Stimulated activated CD4-positive, alpha-beta T cell treated with anti-CD3 and anti-CD28 coated beads, Interleukin-12 subunit alpha, Interleukin-12 subunit beta, amount 100 ng/mL, for 24 hours (primary cell): ENCODE measurements around the gene ARID5B.

Source experiments
- DNase-seq, 2 experiments: peaks; one replicate each; pipeline ENCODE4 v3.0.0-alpha.2; 2020; ENCODE audit warnings: low read depth in 2 of 2

ARID5B gene

DNA sequence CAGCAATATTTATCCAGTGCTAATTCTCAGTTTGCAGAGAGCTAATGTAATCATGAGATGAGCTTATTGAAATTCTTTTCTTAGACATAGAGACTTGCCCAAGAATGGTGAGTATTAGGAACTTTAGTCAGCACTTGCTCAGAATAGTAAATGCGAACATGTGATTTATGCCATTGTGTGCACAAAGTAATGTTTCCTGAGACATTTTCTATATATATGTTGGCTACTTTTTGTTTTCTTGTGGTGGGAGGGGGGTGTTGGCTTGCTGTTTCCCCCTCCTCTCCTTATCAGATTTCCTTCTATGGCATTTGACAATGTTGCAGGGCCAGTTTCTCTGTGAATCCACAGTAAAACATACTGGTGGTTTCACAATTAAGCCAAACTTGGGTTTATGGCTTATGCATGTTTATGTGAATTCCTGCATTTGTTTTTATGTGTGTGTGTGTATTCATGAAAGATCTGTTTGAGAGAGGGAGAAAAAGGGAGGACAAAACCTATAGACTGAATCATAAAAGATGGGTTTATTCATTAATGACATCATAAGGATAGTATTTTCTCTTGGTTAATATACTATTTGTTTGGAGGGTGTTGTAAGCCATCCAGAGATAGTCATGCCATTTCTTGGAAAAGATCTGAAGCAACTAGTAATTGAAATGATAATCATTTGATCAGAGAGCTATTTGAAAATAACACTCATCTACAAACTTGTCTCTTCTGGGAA is 36.3 kb downstream of the ARID5B start:
- no peak for DNase-seq

DNA sequence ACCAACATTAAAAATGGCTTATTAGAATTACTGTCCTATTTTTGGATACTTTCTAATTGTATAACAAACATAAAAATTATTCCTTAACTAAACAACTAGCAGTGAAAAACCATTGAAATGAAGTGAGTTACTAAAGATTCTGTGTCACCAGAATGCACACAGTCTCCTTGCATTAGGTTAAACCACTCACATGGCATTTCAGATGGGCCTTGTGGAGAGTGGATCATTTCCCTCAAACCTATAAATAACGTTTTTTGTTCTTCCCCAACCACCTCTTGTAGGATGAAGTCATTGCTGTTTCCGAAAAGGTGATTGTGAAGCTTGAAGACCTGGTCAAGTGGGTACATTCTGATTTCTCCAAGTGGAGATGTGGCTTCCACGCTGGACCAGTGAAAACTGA is 38.4 kb downstream of the ARID5B start:
- DNase-seq: no peak

GRCh38 chr10:61941202-61941681 is 39.7 kb downstream of the ARID5B start:
- DNase-seq: no peak

DNA sequence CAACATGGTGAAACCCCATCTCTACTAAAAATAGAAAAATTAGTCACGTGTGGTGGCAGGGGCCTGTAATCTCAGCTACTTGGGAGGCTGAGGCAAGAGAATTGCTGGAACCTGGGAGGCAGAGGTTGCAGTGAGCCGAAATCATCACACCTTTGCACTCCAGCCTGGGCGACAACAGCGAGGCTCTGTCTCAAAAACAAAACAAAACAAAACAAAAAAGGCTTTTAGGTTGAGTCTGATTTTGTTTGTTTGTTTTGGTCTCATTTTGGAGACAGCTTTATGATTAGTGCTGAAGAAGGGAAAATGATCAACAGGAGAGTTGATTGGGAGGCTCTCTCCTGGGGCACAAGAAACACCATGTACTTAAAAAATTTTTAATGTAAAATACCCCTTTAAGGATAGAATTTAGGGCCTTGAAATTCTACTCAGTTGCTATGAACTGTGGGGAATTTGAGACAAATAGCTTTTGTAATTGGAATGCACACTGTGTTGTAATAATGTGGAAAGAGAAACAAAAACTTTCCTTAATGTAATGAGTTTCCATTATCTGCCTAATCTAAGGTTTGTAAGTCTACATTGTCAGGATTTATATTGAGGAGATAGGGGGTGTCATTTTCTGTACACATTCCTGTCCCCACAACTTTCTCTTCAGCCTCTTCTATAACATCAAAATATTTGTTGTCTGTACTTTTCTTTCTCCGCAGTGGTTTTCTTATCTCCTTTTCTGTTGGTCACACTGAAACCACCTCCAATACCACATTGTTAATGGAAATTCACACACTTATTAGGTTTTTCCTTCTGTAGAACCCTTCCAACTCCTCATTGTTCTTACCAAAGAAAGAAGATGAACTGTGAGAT is 41.3 kb downstream of the ARID5B start:
- no peak for DNase-seq

DNA sequence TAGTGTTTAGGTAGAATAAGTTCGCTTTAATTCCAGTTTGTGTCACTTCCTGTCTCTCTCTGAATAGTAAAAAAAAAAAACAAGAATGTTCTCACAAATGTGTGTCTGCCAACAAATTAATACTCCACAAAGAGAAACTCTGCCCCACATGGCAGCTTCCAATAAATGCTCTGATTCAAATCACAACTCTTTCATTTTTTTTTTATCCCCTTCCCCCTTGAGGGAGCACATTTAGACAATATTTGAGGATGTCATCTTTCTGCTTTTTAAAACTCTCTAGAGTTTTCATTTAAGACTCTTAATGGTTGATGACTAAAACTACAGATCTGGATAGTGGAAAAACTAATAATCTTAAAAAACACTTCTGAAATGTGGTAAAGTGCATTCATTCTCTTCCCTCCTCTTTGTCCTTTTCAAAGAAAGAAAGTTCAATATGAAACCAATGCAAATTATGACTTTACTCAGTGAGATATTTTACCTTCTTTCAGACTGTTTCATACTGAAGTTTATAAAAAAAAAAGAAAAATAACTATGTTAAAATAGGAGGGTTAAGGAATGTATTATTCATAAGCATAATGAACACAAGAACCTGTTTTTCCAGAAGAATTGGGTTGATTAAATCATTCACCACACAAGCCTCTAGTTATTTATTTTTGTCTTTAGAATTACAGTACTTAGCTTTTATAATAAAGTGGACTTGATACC is 42.3 kb downstream of the ARID5B start:
- DNase-seq: no peak

GRCh38 chr10:61944410-61945147 is 43.1 kb downstream of the ARID5B start:
- no peak for DNase-seq

GRCh38 chr10:61949687-61950086 is 48.2 kb downstream of the ARID5B start:
- DNase-seq: no peak

DNA sequence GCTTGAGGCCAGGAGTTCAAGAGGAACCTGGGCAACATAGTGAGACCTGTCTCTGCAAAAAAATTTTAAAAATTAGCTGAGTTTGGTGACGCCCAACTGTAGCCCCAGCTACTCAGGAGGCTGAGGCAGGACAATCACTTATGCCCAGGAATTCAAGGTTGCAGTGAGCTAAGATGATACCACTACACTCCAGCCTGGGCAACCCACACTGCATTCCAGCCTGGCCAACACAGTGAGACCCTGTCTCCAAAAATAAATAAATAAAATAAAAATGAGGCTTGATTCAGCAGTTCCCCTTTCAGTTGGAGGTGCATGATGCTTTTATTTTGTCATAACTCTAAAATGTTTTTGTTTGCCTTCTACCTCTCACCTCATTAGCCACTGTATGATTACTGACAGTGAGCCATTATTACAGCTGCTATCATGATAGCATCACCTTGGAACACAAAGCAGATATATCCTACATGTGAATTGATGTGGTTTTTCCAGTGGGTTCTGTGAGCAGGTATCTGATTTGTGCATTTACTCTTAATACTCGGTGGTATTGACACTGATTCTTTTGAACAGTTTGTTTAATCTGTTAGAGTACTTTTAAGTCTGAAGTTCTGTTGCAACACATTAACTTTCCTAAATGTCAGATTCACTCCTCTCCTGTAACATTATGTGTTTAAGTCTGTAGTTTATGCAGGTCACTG is 49.1 kb downstream of the ARID5B start:
- DNase-seq: no peak

DNA sequence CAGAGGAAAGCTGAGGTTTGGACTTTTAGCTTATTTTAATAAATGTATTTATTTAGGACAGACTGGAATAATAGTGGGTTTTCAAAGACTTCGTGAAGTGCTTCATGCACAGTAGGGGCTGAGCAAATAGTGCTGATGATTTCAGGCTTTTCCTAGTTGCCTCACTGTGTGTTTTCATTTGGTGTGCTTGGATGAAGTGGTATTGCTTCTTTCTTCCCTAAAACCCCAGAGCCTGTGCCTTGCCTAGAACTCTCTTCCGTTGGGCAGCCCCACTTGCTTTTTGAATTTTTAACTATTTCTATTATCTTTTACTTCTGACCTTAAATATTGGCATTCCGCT is 49.6 kb downstream of the ARID5B start:
- no peak for DNase-seq

DNA sequence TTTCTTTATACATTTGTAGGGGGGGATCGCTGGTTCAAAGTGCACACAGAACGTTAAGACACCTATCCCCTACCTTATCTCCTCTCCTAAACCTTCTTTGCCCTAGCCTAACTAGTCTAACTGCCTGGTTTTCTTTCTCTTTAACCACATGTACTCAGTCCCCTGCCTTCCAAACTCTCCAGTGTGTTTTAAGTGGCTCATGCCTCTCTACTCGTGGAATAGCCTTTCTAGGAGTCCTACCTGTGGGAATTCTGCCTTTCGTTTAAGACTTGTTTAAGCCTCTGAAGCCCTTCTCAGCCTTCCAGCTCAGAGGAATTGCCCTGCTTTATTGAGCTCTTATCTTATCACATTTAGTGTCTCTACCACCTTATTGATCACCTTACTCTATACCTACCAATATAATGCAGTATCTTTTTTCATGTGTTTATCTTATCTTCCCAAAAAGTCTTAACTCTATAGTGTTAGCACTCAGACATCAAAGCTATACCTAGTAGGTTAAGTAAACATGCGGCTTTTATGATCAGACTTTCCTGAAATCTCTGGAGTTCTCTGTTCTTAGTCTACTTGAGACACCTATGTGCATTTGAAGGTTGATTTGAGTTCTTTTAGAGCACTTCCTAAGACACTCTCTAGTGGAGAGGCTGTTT is 50.7 kb downstream of the ARID5B start:
- no peak for DNase-seq

DNA sequence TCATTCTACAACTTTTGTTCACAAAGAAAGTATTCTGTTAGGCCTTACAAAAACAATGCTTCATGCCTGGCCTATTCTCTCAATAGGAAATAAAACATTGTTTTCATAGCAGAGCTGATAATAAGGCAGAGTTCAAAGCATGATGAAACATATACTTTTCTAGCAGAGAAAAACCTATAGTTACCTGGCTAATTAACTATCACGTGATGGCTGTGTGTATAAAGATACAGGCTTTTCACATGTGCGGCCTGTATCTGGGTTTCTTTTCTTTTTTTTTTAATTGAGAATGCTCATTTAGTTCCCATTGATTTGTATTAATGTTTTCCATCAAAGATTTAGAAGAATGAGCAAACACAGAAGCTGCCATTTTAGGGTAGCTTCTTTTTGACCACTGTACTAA is 51.7 kb downstream of the ARID5B start:
- DNase-seq: no peak

DNA sequence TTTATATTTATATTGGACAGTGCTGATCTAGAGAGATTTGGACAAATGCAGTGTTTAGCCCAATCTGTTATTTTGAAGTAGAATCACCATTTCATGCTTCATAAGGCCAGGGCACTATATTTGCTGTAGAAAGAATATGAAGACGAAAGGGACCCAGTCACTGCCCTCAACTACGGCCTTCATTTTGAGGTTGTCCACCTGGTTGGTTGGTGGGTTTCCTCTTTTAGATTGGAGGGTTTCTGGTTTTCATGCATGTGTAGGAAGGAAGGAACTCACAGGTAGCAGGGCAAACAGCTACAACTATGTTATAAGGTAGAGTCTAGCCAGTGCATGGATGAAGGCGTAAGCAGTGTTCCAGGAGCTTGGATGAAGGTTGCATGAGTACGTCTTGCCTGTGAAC is 56.3 kb downstream of the ARID5B start:
- DNase-seq: no peak

DNA sequence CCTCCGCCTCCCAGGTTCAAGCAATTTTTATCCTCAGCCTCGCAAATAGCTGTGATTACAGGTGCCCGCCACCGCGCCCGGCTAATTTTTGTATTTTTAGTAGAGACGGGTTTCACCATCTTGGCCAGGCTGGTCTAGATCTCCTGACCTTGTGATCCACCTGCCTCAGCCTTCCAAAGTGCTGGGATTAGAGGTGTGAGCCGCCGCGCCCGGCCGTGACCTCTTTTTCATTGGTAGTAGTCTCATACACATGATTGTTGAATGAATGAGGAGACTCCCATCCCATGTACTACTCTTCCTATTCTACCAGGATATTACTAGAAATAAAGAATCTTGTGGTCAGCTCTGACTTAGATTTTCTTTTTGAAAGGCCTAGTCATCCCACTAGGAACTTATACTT is 56.8 kb downstream of the ARID5B start:
- no peak for DNase-seq

GRCh38 chr10:61958805-61959204 is 57.3 kb downstream of the ARID5B start:
- DNase-seq: no peak

GRCh38 chr10:61959814-61960213 is 58.3 kb downstream of the ARID5B start:
- no peak for DNase-seq

DNA sequence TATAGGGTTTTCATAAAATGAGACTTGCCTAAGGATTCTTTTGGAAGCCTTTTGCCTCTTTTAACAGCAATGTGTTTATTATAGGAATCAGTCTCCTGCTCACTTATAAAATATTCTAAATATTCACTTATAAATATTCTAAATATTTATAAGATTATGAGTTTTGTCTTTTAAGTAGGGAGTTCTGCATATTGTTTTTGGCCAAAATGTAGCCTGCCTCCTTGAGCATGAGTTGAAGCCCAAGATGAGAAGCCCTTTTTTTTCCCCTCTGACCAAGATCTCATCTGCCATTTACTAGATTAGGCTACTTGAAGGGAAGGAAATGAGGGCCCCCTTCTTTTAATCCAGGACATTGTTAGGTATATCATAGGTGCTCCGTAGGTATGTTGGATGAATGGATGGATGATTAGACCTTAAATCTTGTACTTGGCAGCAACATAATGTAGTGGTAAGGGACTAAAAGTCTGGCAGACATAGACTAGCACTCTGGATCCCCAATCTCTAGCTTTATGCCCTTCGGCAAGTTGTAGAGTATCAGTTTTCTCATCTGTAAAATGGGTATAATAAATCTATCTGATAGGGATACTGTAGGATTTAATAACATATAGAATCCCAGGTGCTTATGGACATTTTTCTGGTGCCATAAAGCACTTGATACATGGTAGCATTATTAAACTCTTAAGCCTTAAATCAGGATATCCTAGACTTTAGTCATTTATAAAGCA is 59.1 kb downstream of the ARID5B start:
- DNase-seq: no peak

DNA sequence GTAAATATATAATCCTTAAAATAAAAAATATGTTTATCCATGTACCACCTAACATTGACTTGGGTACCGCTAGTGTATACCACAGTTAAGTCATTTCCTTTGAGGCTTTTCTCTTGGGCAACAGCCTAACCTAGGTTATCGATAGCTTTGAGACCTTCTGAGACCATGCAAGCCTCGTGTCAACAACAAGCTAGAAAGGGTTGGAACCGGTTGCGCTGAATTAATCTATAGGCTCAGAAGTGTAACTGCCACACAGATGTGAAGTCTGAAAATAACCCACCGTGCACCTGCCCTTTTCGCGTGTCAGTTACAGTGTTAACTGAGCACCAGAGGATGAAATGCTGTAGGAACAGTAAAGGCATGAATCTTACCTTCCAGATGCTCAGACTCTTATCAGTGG is 59.8 kb downstream of the ARID5B start:
- DNase-seq: no peak

DNA sequence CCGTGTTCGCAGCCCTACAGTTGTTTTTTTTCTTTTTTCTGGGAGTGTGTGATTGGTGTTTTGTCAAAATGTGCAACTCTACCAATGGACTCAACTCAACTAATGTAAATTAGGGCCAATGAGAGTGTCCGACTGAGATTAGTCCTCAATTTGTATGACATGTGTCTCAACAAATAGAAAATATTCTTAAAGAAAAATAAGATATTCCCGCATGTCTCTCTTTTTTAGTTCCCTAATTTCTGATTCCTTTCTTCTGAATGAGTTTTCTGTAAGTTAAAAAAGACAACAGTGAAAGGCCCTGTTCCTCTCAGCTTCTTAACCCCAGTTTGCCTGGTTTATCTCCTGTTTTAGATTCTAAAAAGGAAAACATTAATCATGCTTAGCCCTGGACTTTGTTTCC is 61.5 kb downstream of the ARID5B start:
- DNase-seq: no peak

- no peak for DNase-seq
Measured at GRCh38 chr10:61963669-61964058, 62.2 kb downstream of the ARID5B start.

DNA sequence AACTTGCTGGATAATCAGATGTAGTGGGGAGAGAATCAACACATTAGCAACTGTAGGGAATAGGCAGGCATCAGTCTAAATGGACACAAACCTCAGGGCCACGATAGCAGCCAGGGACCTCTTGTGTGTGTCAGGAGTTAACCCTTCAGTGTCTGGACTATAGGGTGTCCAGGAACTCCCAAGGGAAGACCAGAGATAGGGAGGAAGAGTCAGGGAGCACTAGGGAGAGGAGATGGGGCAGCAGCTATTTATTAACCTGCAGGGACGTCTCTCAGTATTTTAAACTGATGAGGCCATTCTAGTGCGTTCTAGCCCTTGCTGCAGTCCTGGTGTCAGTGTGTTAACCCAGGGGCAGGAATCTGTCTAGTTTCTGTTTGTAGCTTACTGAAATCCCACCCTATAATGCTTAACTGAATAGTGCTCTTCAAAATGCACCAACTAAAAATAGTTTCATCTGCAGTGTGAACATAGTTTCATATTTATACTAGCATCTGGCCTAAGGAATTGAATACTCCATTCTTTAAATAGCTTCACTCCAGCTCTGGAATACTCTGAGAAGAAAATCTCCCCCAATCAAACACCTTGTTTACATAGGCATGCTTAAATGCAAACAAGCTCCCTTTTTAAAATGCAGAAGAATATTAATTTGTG is 62.7 kb downstream of the ARID5B start:
- no peak for DNase-seq
